Esophagus squamous epithelium (tissue), 5 donors: ENCODE data around the gene RGS6. TPM values are rescaled to one million over a fixed set of nuclear protein-coding genes. Genes with fewer than 3 reads are reported as not detected.

Experiments
- DNase-seq: peaks from one replicate; lab custom pipeline; 2025; lab: John Stamatoyannopoulos, UW
- H3K27ac ChIP-seq, 4 donors: fragments of 200-600 bp; sonication (generic); one replicate each; pipeline ENCODE4 v1.5.1; 2016 to 2019; ENCODE audit warnings: mild to moderate bottlenecking in 1 of 4
- H3K27me3 ChIP-seq, 4 donors: fragments of 200-600 bp; sonication (generic); 1 replicate in 3 of 4; 2 replicates in 1 of 4; pipeline versions ENCODE4 v1.5.1 to v1.6.0; 2017 to 2021; ENCODE audit warnings: antibody characterized with exemption in 1 of 4
- H3K36me3 ChIP-seq, 3 donors: fragments of 200-600 bp; sonication (generic); one replicate each; pipeline ENCODE4 v1.5.1; 2016 to 2019
- H3K4me1 ChIP-seq, 3 donors: fragments of 200-600 bp; sonication (generic); one replicate each; pipeline ENCODE4 v1.5.1; 2017 to 2019
- H3K4me3 ChIP-seq, 4 donors: fragments of 200-600 bp; sonication (generic); 1 replicate in 3 of 4; 2 replicates in 1 of 4; pipeline ENCODE4 v1.5.1; 2016 to 2019; ENCODE audit warnings: mild to moderate bottlenecking in 2 of 4, moderate library complexity in 1 of 4
- H3K9me3 ChIP-seq, 3 donors: fragments of 200-600 bp; sonication (generic); one replicate each; pipeline ENCODE4 v1.5.1; 2016 to 2019
- POLR2A ChIP-seq, 4 donors: fragments of 450-650 bp; IDR thresholded peaks; one replicate each; pipeline ENCODE4 v1.6.1; 2017; ENCODE audit warnings: antibody characterized with exemption in 4 of 4, mild to moderate bottlenecking in 4 of 4, moderate library complexity in 3 of 4
- WGBS, 2 donors: methylation state at CpG; one replicate each; pipeline ENCODE4 v1.1.5; 2018; 5-methylcytosine and 5-hydroxymethylcytosine counted together
- intact Hi-C: fragments of 100-400 bp; cut with DNase I; formaldehyde crosslinking; loops from one replicate; pipeline ENCODE4 v1.15.0; 2022
- total RNA-seq, 4 donors: library from RNA; depleted of rRNA; stranded (reverse); fragments of >200 nt; gene quantifications; one replicate each; pipeline ENCODE4 v1.1.0, GENCODE V29; 2016
- TF ChIP-seq, protein P1 (sequence below), 6 experiments: fragments of 450-650 bp in 4 of 6; fragments of 200-600 bp in 2 of 6; sonication (generic) in 2 of 6; IDR thresholded peaks; one replicate each; pipeline ENCODE4 v1.5.1; 2016 to 2019; ENCODE audit warnings: antibody characterized with exemption in 6 of 6, mild to moderate bottlenecking in 4 of 6, moderate library complexity in 4 of 6
- donor health status: DM: yes; HTN: yes; CAD: no.

Gene RGS6
- total RNA-seq, 4 donors from 2014 or later, result 0.06 to 0.76 (median 0.66) TPM; not detected in 1

DNA sequence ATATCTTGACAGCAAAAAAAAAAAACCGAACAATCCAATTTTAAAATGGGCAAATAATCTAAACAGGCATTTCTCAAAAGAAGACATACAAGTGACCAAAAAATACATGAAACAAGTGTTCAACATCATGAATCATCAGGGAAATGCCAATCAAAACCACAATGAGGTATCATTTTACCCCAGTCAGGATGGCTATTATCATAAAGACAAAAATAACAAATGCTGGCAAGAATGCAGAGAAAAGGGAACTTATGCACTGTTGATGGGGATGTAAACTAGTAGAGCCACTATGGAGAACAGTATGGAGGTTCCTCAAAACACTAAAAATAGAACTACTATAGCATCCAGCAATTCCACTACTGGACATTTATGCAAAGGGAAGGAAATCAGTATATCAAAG is 448.2 kb downstream of the RGS6 start:
- H3K9me3 ChIP-seq, result no peaks in the 10 kb centered on the region
- H3K27me3 ChIP-seq, result no peaks in the 10 kb centered on the region
- DNase-seq, result no peak
- no peak overlapping the region for H3K27ac ChIP-seq
- H3K4me3 ChIP-seq, result no peak overlapping the region
- no peaks in the 10 kb centered on the region for H3K4me1 ChIP-seq
- no peaks in the 10 kb centered on the region for H3K36me3 ChIP-seq
- 73 to 91% methylated on average over 1 of the region's 1 CpG for WGBS, 2 donors
- TF ChIP-seq, protein P1, sequence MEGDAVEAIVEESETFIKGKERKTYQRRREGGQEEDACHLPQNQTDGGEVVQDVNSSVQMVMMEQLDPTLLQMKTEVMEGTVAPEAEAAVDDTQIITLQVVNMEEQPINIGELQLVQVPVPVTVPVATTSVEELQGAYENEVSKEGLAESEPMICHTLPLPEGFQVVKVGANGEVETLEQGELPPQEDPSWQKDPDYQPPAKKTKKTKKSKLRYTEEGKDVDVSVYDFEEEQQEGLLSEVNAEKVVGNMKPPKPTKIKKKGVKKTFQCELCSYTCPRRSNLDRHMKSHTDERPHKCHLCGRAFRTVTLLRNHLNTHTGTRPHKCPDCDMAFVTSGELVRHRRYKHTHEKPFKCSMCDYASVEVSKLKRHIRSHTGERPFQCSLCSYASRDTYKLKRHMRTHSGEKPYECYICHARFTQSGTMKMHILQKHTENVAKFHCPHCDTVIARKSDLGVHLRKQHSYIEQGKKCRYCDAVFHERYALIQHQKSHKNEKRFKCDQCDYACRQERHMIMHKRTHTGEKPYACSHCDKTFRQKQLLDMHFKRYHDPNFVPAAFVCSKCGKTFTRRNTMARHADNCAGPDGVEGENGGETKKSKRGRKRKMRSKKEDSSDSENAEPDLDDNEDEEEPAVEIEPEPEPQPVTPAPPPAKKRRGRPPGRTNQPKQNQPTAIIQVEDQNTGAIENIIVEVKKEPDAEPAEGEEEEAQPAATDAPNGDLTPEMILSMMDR (IDR thresholded peaks at IDR 0.05), result no peak
- no peak for TF ChIP-seq POLR2A (IDR thresholded peaks at IDR 0.05)
- intact Hi-C loops, result no loop called here

DNA sequence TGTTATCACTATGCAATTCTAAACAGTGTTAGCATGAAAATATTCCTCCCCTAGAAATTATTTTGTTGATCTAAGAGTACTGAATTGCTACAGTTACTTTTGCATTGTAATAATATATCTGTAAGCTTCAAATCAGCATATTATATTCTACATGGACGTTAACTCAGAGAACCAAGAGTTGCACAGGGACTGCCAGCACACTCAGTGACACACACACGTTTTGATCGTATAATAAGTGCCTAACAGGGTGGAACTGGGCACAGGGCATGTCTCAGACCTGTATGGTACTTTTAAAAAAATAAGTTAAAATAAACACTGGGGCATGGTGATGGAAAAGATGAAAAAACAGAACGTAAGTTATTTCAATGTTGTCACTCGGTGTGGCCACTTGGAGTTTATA is 451.6 kb downstream of the RGS6 start:
- intact Hi-C loops, result no loop called here
- no peaks in the 10 kb centered on the region for H3K36me3 ChIP-seq
- no peaks in the 10 kb centered on the region for H3K9me3 ChIP-seq
- 33 to 46% methylated on average over 5 of the region's 5 CpGs for WGBS, 2 donors
- no peak overlapping the region for H3K4me3 ChIP-seq
- H3K4me1 ChIP-seq, result no peaks in the 10 kb centered on the region
- DNase-seq, result no peak
- TF ChIP-seq POLR2A (IDR thresholded peaks at IDR 0.05), result no peak
- TF ChIP-seq, protein P1 (IDR thresholded peaks at IDR 0.05), result no peak
- H3K27me3 ChIP-seq, result no peaks in the 10 kb centered on the region
- no peak overlapping the region for H3K27ac ChIP-seq

- 77 to 78% methylated on average over 3 of the region's 3 CpGs for WGBS, 2 donors
- H3K27ac ChIP-seq, result no peak overlapping the region
- TF ChIP-seq POLR2A (IDR thresholded peaks at IDR 0.05), result no peak
- TF ChIP-seq, protein P1 (IDR thresholded peaks at IDR 0.05), result no peak
- DNase-seq, result no peak
- no peaks in the 10 kb centered on the region for H3K4me1 ChIP-seq
- intact Hi-C loops, result no loop called here
- H3K9me3 ChIP-seq, result no peaks in the 10 kb centered on the region
- no peaks in the 10 kb centered on the region for H3K36me3 ChIP-seq
- H3K4me3 ChIP-seq, result no peak overlapping the region
- H3K27me3 ChIP-seq, result no peaks in the 10 kb centered on the region
These were observed 455.5 kb downstream of the RGS6 start for GRCh38 chr14:72387726-72388125.

- TF ChIP-seq POLR2A (IDR thresholded peaks at IDR 0.05), result no peak
- TF ChIP-seq, protein P1 (IDR thresholded peaks at IDR 0.05), result no peak
- intact Hi-C loops, result no loop called here
These were observed 457.0 kb downstream of the RGS6 start for GRCh38 chr14:72389200-72389599.

DNA sequence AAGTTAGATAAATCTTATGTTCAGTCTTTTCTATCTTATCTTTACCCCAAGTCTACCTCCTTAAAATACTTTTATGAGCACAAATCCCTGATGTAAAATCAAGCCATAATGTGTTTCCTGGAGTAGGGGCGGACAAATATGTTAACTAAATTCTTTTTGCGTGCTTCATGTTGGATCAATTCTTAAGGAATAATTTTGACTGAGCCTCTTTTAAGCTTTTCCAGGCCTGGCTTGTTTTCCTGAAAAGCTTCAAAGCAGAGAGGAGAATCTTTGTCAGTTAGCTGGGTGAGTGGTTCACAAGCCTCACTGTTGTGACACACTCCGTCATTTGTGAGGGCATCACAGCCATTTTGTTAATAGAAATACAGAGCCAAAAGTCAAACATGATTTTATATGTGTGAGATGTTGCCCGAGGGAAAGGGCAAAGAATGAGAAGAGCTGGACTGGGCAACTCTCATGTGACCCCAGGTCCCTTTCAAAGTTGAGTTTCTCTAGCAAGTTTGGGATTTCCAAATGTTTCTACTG is 468.9 kb downstream of the RGS6 start:
- no peak for DNase-seq
- Histone ChIP-seq H3K4me3 (no peak overlapping the region), H3K27ac (no peak overlapping the region), H3K9me3 (no peaks in the 10 kb centered on the region), H3K36me3 (no peaks in the 10 kb centered on the region), H3K4me1 (no peaks in the 10 kb centered on the region), H3K27me3 (no peaks in the 10 kb centered on the region)
- TF ChIP-seq, protein P1 (IDR thresholded peaks at IDR 0.05), result no peak
- TF ChIP-seq POLR2A (IDR thresholded peaks at IDR 0.05), result no peak
- intact Hi-C loops, result no loop called here
- 61 to 76% methylated on average over 4 of the region's 4 CpGs for WGBS, 2 donors

More at GRCh38 chr14:72389200-72389599, 457.0 kb downstream of the RGS6 start:
- Histone ChIP-seq H3K27ac (no peak overlapping the region), H3K9me3 (no peaks in the 10 kb centered on the region), H3K4me3 (no peak overlapping the region), H3K4me1 (no peaks in the 10 kb centered on the region), H3K27me3 (no peaks in the 10 kb centered on the region), H3K36me3 (no peaks in the 10 kb centered on the region)
- DNase-seq, result no peak
- WGBS, 2 donors, result 73 to 87% methylated on average over 7 of the region's 7 CpGs
